Activated CD4-positive, alpha-beta T cell treated with anti-CD3 and anti-CD28 coated beads for 24 hours (primary cell): ENCODE data around the gene ITIH5.
"Not testable (repeated sequence)": the region's sequence is repeated elsewhere in the genome, so short reads cannot be mapped to it uniquely, and the experiment has no call there.

Source experiments
- DNase-seq, 2 donors: peaks; one replicate each; pipeline ENCODE4 v3.0.0-alpha.2; 2020; ENCODE audit warnings: low read depth in 2 of 2

Gene ITIH5

GRCh38 chr10:7687228-7687907, 20.6 kb upstream of the ITIH5 start:
- peak; percentile 61 to 63 for DNase-seq

GRCh38 chr10:7686351-7687171, 19.8 kb upstream of the ITIH5 start:
- no peak for DNase-seq

GRCh38 chr10:7680078-7680477, 13.3 kb upstream of the ITIH5 start:
- not testable (repeated sequence) for DNase-seq

- DNase-seq, result no peak
Measured at GRCh38 chr10:7679256-7679655, 12.5 kb upstream of the ITIH5 start.

GRCh38 chr10:7672341-7673134, 5.8 kb upstream of the ITIH5 start:
- no peak for DNase-seq

- DNase-seq, result no peak
Measured at GRCh38 chr10:7670157-7670556, 3.4 kb upstream of the ITIH5 start.

- DNase-seq, result no peak
Measured at GRCh38 chr10:7667262-7668141, 736 bp upstream of the ITIH5 start.

- no peak for DNase-seq
Measured at GRCh38 chr10:7665767-7666166, 999 bp downstream of the ITIH5 start.

- DNase-seq, result no peak
Measured at GRCh38 chr10:7664707-7665106, 2.1 kb downstream of the ITIH5 start.

GRCh38 chr10:7662522-7662921, 4.2 kb downstream of the ITIH5 start:
- no peak for DNase-seq

GRCh38 chr10:7659560-7659959, 7.2 kb downstream of the ITIH5 start:
- no peak for DNase-seq

- DNase-seq, result no peak
Measured at GRCh38 chr10:7657552-7657951, 9.2 kb downstream of the ITIH5 start.

GRCh38 chr10:7657079-7657478, 9.7 kb downstream of the ITIH5 start:
- DNase-seq, result not testable (repeated sequence)

- DNase-seq, result no peak
Measured at GRCh38 chr10:7651853-7652470, 14.8 kb downstream of the ITIH5 start.

- DNase-seq, result no peak
Measured at GRCh38 chr10:7649673-7650300, 17.0 kb downstream of the ITIH5 start.

- DNase-seq, result no peak
Measured at GRCh38 chr10:7647062-7647664, 19.6 kb downstream of the ITIH5 start.

- no peak for DNase-seq
Measured at GRCh38 chr10:7642491-7643011, 24.2 kb downstream of the ITIH5 start.

- DNase-seq, result no peak
Measured at GRCh38 chr10:7635408-7636125, 31.2 kb downstream of the ITIH5 start.
